Activated gamma-delta T cell treated with Interleukin-2 at 50 U/mL for 16 hours (primary cell): ENCODE results near the gene CHD9.
"Not testable (repeated sequence)": the region's sequence is repeated elsewhere in the genome, so short reads cannot be mapped to it uniquely, and the experiment has no call there.

Experiments
- DNase-seq: peaks from one replicate; pipeline ENCODE4 v3.0.0-alpha.2; 2020

Gene CHD9

GRCh38 chr16:53054670-53055485 is at the start of gene CHD9:
CHD9 (plus strand) TSS chr16:53054991; CDS start chr16:53156090, 101,099 bp downstream.
- DNase-seq, result peak; percentile 65

GRCh38 chr16:53007095-53007494 is 47.7 kb upstream of the CHD9 start:
- DNase-seq, result no peak

GRCh38 chr16:53014287-53014686 is 40.5 kb upstream of the CHD9 start:
- DNase-seq, result no peak

GRCh38 chr16:53018834-53019416 is 35.9 kb upstream of the CHD9 start:
- DNase-seq, result no peak

- no peak for DNase-seq
These were observed 32.4 kb upstream of the CHD9 start for GRCh38 chr16:53022374-53022773.

GRCh38 chr16:53024045-53024444 is 30.7 kb upstream of the CHD9 start:
- DNase-seq, result no peak

GRCh38 chr16:53029971-53030370 is 24.8 kb upstream of the CHD9 start:
- DNase-seq, result no peak

- no peak for DNase-seq
These were observed 23.4 kb upstream of the CHD9 start for GRCh38 chr16:53031323-53031942.

- DNase-seq, result no peak
These were observed 20.5 kb upstream of the CHD9 start for GRCh38 chr16:53034306-53034705.

- no peak for DNase-seq
These were observed 19.4 kb upstream of the CHD9 start for GRCh38 chr16:53035176-53035942.

- no peak for DNase-seq
These were observed 18.7 kb upstream of the CHD9 start for GRCh38 chr16:53036066-53036465.

- DNase-seq, result not testable (repeated sequence)
These were observed 18.1 kb upstream of the CHD9 start for GRCh38 chr16:53036711-53037110.

GRCh38 chr16:53040788-53041187 is 14.0 kb upstream of the CHD9 start:
- DNase-seq, result no peak

- DNase-seq, result no peak
These were observed 13.3 kb upstream of the CHD9 start for GRCh38 chr16:53041320-53042051.

- no peak for DNase-seq
These were observed 12.5 kb upstream of the CHD9 start for GRCh38 chr16:53042235-53042701.

GRCh38 chr16:53043428-53043831 is 11.4 kb upstream of the CHD9 start:
- DNase-seq, result no peak

- DNase-seq, result no peak
These were observed 10.7 kb upstream of the CHD9 start for GRCh38 chr16:53043986-53044601.

- DNase-seq, result no peak
These were observed 9.2 kb upstream of the CHD9 start for GRCh38 chr16:53045341-53046220.

GRCh38 chr16:53047515-53047914 is 7.3 kb upstream of the CHD9 start:
- not testable (repeated sequence) for DNase-seq

GRCh38 chr16:53048139-53048915 is 6.5 kb upstream of the CHD9 start:
- DNase-seq, result no peak
